ENCODE results near the gene AHDC1.

The AHDC1 gene

DNA sequence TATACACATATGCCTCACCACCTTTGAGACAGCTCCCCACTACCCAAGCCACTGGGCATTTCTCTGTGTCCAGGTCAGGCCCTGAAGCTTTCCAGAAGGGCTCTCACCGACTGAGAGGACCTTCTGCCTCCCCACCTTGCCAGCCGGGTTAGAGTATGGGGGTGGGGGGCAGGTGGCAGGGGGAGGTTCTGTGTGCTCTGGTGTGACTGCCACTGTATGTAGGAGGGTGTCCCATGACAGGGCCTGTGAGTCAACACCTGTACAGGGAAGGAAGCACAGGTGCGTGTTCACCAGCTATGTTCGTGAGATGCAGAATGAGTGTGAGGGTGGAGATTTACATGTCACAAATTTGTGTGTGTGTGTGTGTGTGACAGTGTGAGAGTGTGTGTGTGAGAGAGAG is 7.0 kb downstream of the AHDC1 start:
- no peak for DNase-seq

DNA sequence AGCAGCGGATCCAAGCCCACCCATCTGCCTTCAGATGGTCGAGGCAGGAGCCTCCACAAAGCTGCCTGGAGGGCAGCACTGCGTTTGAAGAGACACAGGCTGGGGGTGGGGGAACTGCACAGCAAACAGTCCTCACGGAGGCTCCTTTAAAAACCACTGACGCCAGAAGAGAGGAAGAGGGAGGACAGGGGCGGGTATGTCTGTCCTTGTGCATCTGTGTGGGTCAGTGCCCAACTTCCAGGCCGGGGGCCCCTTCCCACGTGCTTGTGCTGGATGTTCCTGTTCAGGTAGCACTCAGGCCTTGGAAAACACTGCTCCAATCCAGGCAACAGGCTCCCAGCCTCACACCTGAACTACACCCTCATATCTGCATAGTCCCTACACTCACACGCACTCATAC is 7.7 kb downstream of the AHDC1 start:
- no peak for DNase-seq

DNA sequence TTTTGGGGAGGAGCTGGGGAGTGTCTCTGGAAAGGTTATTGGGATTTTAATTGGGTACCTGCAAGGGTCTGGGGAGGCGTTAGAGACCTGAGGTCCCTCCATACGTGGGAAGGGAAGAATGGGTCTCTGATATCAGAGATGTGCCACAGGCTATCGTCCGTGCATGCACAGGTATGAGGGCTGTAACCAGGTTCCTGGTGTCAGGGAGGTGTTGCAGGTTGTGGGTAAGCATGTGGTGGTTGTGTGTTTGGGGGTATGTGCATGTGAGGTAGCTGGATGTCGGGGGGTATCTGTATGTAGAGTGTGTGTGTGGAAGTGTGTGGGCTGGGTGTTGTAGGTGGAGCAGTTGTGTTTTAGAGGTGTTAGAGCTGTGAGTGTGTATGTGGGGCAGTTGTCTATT is 8.3 kb downstream of the AHDC1 start:
- no peak for DNase-seq

DNA sequence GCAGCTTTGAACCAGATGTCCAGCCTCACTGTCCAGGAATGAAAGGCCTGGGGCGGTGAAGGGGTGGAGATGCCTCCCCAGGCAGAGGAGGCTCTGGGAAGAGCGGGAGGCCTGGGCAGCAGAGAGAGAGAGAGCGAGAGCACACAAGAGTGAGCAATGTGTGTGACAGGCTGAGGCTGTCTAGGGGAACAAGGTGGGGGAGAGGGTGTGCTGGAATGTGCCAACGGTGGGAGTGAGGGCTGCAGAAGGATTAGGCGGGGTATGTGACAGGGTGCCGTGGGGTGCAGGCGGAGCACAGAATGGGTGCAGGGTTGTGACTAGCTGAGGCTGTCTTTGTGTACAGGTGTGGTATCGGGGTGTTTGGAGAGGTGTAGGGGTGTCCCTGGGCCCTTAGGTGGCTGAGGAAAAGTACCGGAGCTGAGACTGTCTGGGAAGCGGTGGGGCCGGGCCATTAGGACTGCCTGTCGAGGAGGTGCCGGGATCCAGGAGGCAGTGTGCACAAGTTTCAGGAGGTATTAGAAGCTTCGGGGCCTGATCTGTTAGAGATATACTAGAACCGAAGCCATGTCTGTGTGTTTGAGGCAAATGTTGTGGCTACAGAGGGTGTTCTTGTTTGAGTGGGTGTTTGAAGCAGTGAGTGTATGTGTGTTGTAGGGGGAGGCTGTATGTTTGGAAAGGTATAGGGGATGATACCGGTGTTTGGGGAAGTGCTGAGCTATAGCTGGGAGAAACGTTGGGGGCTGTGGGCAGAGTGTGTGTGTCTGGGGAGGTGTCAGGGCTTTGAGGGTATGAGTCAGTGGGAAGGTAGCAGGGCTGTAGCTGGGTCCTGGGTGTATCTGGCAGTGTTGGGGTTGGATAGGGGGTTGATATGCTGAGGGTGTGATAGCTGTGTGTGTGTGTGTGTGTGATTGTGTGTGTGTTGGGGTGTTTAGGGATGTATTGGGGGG is 9.1 kb downstream of the AHDC1 start:
- no peak for DNase-seq

DNA sequence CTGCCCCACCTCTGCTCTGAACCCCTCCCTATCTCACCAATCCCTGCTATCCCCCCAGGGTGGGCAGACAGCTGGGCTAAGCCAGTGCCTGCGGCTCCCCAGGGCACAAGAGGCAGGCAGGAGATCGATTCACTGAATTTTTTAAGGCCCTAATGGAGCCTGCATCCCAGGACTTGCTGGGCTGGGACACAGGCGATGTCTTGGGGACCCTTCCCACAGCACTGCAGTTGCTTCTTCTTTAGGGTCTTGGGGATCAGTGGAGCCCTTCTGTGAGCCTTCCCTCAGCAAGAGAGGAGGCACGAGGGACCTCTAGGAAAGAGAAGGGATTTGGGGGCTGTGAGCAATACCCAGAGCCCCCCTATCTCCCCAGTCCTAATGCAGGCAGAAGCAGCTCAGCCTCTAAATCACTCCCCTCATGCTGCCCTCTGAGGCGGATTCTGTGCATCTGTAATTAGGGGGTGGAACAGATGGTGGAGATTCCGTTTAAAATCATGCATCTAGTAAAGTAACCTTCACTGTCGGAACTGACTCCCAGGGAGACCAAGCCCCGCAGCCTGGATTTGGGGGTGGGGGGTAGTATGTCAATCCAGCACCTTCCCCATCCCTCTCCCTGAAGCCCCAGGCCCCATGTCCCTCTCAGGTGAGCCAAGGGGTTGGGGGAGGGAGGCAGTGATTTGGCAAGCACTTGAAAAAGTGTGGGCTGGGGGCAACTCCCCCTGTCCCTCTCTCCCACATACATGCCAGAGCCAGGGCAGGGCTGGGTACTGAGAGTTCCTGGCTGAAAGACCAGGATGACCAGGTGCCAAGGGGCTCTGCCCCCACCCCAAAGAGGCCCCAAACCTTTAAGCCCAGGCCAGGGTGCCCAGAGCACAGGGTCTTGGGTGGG is 10.0 kb downstream of the AHDC1 start:
- no peak for DNase-seq

DNA sequence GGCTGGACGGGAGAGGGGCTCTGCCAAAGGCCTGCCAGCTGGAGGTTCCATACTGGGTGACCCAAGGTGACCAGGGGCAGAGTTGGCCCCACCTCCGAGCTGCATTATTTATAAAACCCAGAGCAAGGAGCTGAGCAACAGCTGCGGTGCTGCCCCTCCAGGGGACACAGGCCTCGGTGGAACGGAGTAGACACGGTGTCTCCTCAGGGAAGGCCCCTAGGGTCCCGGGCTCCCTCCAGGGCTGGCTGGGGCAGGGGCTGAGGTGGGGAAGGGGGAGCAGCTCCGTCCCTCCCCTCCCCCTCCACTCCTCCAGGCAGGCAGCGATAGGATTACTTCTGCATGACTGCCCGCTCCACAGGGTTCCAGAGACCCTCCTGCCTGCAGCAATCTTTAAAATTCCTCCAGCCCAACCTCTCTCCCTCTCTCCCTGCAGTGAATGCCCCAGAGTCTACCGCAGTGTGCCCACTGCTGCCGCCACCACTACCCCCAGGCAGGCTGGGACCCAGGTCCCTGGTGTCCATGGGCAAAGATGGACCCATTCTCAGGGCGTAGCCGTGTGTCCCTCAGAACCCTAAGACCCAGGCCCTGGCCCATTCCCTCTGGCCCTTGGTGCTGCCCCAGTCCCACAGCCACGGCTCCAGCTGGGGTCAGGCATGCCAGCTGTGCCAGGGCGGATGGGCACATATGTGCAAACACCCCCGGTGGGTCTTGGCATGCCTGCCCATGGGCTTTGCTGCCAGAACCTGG is 10.8 kb downstream of the AHDC1 start:
- DNase-seq = no peak

DNA sequence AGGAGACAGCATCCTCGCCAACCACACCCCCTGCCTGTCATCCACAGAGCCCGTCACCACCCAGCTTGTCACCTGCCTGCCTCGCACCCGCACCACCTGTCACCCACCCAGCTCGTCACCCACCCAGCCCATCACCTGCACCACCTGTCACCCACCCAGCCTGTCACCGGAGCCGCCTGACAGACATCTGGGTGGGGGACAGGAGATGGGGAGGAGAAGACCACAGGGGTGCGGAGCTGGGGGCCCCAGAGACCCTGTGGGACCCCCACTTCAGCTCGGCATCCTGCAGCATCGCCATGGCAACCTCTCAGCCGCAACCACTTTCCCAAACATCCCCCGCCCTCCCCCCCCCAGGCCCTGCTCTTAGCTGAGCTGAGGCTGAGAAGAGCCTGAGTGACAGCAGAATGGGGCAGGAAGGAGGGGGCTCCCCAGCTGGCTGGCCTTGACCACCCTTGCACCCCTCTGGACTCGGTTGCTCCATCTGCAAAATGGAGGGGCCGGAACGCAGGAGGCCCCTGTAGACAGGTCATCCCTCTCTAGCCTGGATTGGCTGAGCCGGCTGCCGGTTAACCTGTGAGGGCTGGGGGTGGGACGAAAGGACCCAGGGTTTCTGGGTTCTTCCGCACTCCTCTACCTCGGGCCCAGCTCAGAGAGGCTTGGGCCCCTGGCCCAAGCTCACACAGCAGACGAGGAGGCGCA is 11.6 kb downstream of the AHDC1 start:
- no peak for DNase-seq

DNA sequence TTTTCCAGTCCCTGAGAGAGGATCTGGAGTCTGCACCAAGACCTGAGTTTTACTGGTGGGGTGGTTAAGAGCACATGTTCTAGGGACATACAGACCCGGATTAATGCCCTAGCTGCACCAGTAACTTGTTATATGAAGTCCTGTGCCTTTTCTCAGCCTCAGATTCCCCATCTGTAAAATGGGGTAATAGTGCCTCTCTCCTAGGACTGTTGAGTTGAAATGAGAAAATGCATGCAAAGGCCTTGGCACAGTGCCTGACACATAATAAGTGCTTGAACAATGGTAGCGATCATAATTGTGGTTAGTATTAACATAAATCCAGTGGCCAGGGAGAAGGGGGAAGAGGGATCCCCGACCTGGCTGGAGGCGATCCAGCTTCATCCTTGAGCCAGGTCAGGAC is 12.3 kb downstream of the AHDC1 start:
- no peak for DNase-seq

DNA sequence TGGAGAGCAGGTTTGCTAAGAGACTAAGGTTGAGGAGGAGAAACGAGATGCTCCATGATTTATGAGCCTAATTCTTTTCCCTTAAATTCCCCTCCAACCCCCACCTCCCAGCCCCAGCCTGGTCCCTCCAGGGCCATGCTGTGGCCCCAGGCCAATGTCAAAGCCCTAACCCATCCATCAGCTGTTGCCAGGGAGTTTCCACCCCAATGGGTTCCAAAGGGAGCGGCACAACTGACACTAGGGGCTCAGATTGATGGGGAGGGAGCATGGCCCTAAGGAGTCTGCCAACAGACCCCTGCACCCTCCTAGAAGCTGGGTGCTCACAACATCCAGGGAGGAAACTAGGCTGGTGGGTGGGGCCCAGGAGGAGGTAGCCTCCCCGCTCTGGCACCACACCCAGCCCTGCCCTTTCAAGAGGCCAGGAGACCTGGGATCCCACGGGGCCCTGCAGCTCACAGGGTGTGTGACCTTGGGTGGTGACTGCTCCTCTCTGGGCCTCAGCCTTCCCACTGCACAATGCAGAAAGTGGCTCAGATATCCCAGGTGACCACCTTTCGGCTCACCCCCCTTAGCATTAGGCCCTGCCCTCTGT is 12.9 kb downstream of the AHDC1 start:
- no peak for DNase-seq

DNA sequence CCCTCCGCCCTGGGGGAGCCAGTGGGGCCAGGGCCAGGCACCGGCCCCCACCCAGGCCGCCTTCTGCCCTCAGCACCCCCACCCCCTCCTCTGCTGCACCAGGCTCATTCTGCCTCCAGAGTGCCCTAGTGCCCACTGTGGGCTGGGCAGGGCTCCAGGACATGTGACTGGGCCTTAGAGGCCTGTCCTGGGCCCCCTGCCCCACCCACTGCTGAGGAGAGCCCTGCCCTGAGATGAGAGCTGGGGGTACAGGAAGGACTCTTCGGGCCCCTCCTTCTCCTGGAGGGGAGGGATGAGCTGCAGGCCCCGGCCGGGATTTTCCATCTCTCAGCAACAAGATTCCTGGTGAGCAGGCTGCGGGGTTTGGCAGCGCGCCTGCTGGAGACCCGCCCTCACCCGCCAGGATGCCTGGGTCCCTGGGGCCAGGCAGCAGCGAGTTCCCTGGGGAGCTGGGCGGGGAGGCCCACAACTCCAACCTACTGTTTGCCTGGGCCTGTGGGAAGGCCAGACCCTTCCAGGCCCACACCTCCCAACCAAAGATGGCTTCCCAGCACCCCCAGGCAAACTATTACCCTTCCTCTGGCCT is 14.0 kb downstream of the AHDC1 start:
- peak; percentile 29 for DNase-seq

DNA sequence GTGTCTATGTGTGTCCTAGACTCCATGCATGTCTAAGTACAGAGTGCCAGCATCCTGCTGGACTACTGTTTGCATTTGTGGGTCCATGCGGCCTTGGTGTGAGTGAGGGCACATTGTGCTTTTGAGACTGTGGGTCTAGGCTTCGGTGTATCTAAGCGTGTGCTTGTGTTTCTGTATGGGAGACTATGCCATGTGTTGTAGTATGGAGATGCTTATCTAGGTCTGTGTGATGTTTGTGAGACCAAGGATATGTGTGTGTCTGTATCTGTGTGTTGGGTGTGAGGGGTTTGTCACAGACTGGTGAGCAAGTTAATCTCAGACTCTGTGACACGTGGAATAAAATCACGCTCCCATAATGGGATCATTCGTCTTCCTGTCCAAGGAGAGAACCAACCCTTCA is 14.5 kb downstream of the AHDC1 start:
- DNase-seq = no peak

DNA sequence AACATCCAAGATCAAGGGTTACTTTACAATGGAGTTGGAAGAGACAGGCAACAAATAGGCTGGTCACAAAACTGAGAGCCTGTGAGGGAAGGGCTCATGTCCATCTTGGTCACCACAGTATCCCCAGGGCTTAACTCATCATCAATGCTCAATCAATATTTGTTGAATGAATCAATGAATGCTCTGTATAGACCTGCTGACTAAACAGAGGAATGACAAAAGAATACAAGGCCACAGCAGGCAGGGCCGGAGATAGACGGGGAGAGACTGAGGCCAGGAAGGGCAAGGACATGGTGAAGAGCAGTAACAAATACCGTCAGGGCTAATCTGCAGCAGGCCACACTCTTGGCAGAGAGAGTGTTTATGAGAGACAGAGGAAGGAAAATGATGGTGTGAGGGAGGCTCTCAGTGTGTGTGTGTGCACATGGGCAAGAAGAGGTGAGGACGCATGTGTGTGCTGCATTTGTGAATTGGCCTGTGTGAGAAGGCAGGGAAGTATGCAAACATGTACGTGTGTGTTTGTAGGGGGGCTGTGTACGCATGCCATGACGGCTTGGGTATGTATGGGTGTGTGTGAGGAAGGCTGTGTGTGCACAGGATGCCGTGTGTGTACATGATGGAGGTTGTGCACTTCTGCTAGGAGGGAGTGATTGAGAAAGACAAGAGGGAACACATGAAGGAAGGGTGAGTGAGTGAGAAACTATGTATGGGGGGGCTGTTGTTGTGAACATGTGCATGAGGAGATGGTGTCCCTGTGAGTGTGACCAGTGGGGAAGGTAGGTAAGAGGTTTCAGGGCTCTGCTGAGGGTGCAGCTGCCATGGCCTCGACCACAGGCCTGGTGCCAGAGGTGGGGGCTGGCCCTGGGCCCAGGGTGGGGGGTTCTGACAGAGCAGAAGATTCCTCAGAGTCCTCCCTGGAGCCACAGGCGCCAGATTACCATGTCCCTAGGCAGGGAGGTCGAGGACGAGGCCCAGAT is 15.4 kb downstream of the AHDC1 start:
- DNase-seq = no peak

DNA sequence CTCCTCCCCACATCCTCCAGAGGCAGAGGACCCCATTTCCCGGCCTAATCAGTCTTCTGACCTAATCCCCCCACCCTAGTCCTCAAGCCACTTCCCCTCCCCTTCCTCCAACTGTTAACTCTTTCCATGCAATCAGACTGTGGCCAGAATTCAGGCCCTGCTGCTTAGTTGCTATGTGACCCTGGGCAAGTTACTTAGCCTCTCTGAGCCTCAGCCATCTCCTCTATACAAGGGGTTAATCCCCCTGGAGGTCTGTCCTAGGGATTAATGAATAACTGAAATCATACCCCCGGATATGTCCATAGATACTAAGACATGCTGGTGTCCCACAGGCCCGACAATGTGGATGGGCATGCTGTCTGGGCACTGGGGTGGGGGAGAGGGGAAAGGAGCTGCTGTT is 18.3 kb downstream of the AHDC1 start:
- DNase-seq = no peak

DNA sequence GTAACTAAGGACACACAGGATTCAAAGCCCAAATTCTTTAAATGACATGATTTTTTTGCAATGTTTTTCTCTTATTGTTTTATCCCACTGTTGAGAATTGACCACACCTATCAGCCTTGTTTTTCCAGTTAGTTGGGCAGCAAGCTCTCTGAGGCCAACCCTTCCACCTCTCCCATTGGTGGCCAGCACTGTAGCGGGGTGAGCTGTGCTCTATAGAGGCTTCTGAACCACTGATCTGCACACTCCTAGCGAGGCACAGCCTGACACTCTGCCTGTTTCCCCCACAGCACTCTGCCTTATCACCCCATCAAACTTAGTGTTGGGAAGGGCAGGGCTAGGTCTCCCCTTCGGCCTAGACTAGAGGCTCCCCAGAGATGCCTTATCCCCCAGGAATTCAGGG is 19.5 kb downstream of the AHDC1 start:
- no peak for DNase-seq

DNA sequence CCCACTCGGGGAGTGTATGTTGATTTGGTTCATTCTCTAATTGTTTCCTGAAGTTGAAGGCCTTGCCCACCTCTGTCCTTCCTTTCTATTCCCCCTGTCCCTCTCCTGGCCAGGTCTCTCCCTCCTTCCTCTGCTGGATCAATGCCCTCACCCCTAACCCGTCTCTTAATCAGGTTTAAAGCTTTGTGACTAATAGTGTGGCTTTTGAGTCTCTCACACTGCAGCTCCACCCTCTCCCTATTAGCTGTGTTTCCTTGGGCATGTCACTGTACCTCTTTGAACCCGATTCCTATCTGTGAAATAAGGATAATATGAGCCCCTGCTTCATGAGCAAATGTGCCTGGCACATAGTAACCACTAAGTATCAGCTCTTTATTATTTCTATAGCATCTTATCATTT is 20.5 kb downstream of the AHDC1 start:
- DNase-seq = no peak

DNA sequence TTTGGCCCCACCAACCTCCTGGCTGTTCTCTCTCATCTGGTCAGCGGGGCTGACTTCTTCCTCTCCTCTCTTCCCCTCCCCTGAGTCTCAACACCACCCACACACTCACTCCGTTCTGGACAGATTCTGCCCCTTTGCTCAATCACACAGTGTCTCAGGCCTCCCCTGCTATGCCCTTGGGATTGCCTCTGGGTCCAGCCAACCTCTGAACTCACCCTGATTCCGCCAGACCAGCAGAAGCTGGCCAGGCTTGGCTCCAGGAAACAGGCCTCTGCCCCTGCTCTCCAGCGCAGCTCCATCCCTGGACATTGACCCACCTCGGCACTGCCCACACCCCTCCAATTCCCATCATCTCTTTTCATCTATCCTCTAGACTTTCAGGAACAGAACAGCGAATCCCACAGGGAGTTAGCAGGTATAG is 22.1 kb downstream of the AHDC1 start:
- DNase-seq = no peak

DNA sequence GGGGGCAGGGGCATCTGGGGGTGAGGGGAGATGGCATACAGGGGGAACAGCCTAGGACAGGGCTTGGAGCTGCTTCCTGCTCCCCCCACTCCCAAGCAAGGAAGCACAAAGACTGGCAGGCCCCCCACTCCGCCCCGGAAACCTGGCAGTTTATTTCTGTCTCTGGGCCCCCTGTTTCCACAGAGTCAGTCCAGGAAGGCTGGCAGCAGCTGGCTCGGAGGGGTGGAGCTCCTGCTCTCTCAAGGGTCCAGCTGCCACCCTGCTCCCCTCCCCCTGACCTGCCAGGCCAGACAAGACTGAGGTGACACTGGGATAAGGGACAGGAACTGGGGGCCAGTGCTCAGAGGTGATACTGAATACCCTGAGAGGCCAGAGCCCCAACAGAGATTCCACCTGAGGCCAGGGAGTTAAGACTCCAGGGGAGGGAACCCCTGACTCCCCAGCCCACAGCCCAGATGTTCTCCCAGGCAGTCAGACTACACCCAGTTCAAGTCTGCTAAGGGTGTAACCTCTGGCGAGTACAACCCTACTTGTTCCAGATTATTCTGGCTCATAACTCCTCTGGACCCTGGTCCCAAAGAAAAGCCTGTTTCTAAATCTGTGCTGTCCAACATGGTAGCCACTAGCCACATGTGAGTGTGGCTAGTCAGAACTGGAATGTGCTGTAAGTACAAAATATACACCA is 26.3 kb downstream of the AHDC1 start:
- DNase-seq = no peak

DNA sequence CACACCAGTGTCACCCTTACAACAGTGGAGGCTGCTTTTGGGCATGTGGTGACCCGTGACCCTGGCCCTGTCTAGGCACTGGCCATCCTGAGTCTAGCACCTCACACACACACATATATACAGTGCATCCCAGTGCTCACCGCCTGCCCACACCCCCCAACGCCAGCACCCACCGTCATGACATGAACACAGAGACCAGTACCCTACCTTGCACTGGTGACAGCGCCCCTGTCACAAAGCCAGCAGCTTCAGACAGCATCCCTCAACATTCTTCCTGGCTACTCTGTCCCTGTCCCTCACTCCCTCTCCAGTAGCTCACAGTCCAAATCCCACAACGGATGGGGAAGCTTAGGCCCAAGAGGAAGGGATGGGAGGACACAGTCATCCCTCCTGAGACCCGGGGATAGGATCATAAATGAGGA is 27.1 kb downstream of the AHDC1 start:
- DNase-seq = no peak

DNA sequence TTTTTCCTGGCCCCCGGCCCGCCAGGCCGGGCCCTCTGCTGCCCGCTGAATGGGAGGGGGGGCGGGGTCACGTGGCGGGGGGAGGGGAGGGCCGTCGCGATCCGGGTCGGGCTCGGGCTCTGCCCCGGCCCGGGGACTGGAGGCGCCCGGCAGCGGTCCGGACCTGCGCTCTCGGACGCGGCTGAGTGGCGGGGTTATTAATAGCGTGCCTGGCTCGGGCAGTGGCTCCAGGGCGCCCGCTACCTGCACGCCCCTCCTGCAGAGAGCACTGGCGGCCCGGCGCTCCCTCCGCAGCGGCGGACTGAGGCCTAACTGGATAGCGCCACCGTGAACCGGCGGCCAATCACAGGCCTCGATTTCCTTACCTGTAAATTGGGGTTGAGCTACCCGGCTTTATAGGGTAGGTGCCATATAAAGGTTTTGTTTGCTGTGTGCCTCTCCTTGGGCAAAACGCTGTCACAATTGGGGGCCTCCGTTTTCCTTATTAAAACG is 28.1 kb downstream of the AHDC1 start:
- no peak for DNase-seq

Data from NCI-H2081 treated with DMSO at 0.1 percent for 48 hours (cell line).